NAMALWA (cell line): ENCODE data around the gene SERPINH1.

ENCODE experiments used
- DNase-seq: peaks from one replicate; pipeline ENCODE4 v3.0.0-alpha.2; 2015; ENCODE audit warnings: low spot score

SERPINH1 gene

GRCh38 chr11:75532200-75533048, 29.6 kb upstream of the SERPINH1 start:
- peak; percentile 91 for DNase-seq

- DNase-seq: no peak
These were observed 28.2 kb upstream of the SERPINH1 start for GRCh38 chr11:75533896-75534258.

- DNase-seq: no peak
These were observed 27.6 kb upstream of the SERPINH1 start for GRCh38 chr11:75534259-75535069.

- DNase-seq: no peak
These were observed 27.0 kb upstream of the SERPINH1 start for GRCh38 chr11:75535071-75535470.

GRCh38 chr11:75536786-75537641, 25.0 kb upstream of the SERPINH1 start:
- peak; percentile 62 for DNase-seq

GRCh38 chr11:75537740-75538139, 24.3 kb upstream of the SERPINH1 start:
- DNase-seq: no peak

GRCh38 chr11:75538150-75538942, 23.7 kb upstream of the SERPINH1 start:
- no peak for DNase-seq

- DNase-seq: no peak
These were observed 22.4 kb upstream of the SERPINH1 start for GRCh38 chr11:75539459-75540334.

- DNase-seq: no peak
These were observed 20.6 kb upstream of the SERPINH1 start for GRCh38 chr11:75541193-75542087.

- DNase-seq: no peak
These were observed 20.0 kb upstream of the SERPINH1 start for GRCh38 chr11:75542088-75542438.

- DNase-seq: no peak
These were observed 18.2 kb upstream of the SERPINH1 start for GRCh38 chr11:75543806-75544205.

GRCh38 chr11:75547177-75547576, 14.9 kb upstream of the SERPINH1 start:
- DNase-seq: no peak

- DNase-seq: peak; percentile 66
These were observed 14.4 kb upstream of the SERPINH1 start for GRCh38 chr11:75547617-75548058.

GRCh38 chr11:75548595-75549272, 13.3 kb upstream of the SERPINH1 start:
- no peak for DNase-seq

- DNase-seq: no peak
These were observed 12.6 kb upstream of the SERPINH1 start for GRCh38 chr11:75549370-75549958.

GRCh38 chr11:75553182-75553581, 8.9 kb upstream of the SERPINH1 start:
- DNase-seq: no peak

GRCh38 chr11:75553889-75554257, 8.2 kb upstream of the SERPINH1 start:
- no peak for DNase-seq

- peak; percentile 50 for DNase-seq
These were observed 7.6 kb upstream of the SERPINH1 start for GRCh38 chr11:75554258-75555022.
